Measurements from ENCODE around the gene DCTN1.

DCTN1 gene

DNA sequence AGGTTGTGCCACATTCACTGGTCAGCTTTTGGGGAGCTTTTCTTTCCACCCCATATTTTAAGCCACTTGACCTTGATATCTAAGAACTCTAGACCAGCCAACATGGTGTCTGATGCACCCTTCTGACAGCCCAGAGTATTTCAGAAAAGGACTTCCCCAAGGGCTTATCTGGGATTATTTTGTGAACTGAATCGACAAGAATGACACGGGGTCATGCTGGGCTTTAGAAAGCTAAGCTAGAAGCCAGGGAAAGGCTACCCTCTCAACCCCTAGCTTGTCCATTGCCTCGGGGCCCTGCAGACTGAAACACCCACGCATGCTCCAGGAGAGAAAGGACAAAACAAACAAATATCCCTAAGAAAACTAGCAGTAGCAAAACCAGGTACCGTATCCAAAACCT lies 52.9 kb downstream of the DCTN1 start:
- no peak for DNase-seq (ENCODE audit: low spot score)
- TF ChIP-seq, protein P1, sequence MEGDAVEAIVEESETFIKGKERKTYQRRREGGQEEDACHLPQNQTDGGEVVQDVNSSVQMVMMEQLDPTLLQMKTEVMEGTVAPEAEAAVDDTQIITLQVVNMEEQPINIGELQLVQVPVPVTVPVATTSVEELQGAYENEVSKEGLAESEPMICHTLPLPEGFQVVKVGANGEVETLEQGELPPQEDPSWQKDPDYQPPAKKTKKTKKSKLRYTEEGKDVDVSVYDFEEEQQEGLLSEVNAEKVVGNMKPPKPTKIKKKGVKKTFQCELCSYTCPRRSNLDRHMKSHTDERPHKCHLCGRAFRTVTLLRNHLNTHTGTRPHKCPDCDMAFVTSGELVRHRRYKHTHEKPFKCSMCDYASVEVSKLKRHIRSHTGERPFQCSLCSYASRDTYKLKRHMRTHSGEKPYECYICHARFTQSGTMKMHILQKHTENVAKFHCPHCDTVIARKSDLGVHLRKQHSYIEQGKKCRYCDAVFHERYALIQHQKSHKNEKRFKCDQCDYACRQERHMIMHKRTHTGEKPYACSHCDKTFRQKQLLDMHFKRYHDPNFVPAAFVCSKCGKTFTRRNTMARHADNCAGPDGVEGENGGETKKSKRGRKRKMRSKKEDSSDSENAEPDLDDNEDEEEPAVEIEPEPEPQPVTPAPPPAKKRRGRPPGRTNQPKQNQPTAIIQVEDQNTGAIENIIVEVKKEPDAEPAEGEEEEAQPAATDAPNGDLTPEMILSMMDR (IDR thresholded peaks at IDR 0.05; ENCODE audit: borderline replicate concordance, control extremely low read depth, extremely low read depth, insufficient read depth, missing control alignments), result no peak
- in situ Hi-C loops (cut with MboI; ENCODE audit: low sequenced_read_pairs, unreplicated experiment), result no loop called here

DNA sequence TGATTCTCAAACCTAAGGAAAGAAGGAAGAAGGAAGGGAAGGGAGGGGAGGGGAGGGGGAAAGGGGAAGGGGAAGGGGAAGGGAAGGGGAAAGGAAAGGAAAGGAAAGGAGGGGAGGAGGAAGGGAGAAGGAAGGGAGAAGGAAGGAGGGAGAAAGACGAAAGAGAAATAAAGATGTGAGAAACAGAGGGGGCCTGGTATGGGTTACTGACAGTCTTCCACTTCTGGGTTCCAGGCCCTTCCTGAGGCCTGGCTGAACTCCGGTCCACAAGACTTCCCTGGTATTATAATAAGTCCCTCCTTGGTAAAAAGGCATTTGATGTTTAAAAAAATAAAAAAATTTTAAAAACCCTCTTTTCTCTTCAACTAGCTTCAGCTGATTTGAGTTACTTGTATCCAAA lies 54.3 kb downstream of the DCTN1 start:
- TF ChIP-seq, protein P1 (IDR thresholded peaks at IDR 0.05; ENCODE audit: borderline replicate concordance, control extremely low read depth, extremely low read depth, insufficient read depth, missing control alignments), result no peak
- no peak for DNase-seq (ENCODE audit: low spot score)
- in situ Hi-C loops (cut with MboI; ENCODE audit: low sequenced_read_pairs, unreplicated experiment), result no loop called here

DNA sequence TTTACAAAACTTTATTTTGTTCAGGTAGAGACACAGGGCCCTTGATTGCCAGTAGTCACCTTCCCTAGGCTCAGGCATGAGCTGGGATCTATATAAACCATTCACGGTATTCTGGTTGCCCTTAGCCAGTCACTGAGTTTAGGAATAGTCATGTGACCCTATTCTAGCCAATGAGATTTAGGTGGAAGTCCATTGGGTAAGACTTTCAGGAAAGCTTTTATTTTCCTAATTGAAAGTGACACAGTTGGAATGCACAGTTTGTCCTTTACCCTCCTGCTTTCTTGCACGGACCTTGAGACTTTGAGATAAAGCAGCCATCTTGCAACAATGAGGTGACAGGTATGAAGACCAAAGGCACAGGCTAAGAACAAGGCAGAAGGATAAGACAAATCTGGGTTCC lies 58.4 kb downstream of the DCTN1 start:
- TF ChIP-seq, protein P1 (IDR thresholded peaks at IDR 0.05; ENCODE audit: borderline replicate concordance, control extremely low read depth, extremely low read depth, insufficient read depth, missing control alignments), result no peak
- in situ Hi-C loops (cut with MboI; ENCODE audit: low sequenced_read_pairs, unreplicated experiment), result no loop called here
- no peak for DNase-seq (ENCODE audit: low spot score)

DNA sequence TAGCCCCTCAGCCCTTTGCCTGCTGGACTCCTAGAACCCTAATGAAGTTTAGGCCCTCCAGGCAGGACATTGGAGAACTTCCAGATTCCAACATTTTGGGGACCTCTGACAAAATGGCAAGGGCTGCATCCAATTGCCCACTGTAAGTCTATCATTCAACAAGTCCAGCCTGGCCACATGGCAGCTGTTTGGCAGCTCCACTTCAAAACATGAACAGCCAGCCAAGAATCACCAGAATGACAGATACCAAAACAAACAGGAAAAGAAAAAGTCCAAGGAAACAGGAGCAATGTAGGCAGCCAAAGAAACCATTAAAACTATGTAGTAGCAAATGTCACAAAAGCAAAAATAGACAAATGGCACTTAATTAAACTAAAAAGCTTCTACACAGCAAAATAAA lies 62.4 kb downstream of the DCTN1 start:
- no peak for DNase-seq (ENCODE audit: low spot score)

DNA sequence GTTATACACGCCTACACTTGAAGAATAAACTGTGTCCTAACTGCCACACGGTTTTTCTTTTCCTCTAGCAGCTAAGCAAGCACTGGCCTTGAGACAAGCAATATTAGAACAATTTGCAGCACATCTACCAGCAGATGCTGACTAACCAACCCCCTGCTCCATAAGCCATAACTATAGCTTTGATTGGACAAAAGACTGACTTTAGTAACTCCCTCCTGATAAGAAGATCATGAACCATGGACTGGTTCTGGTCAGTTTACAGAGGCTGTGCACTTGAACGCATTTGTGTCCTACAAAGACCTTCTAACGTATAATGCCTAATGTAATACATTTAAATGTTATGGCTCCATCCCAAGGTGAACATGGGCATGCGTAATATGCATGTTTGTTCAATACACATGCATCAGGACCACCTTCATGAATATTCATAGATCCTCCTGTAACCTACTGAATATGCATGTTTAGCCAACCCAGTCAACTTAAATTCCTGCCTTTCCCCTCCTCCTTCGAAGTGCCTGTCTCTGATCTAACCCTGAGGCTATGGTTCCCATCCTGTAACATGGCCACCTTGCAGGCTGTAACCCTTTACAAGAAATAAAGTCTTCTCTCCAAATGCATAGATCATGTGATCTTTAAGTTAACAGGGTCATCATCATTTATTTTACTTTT lies 63.4 kb downstream of the DCTN1 start:
- no peak for DNase-seq (ENCODE audit: low spot score)
- in situ Hi-C loops (cut with MboI; ENCODE audit: low sequenced_read_pairs, unreplicated experiment), result no loop called here
- TF ChIP-seq, protein P1 (IDR thresholded peaks at IDR 0.05; ENCODE audit: borderline replicate concordance, control extremely low read depth, extremely low read depth, insufficient read depth, missing control alignments), result no peak

More for the DNA sequence above, 62.4 kb downstream of the DCTN1 start:
- TF ChIP-seq, protein P1 (IDR thresholded peaks at IDR 0.05; ENCODE audit: borderline replicate concordance, control extremely low read depth, extremely low read depth, insufficient read depth, missing control alignments), result no peak
- in situ Hi-C loops (cut with MboI; ENCODE audit: low sequenced_read_pairs, unreplicated experiment), result no loop called here

DNA sequence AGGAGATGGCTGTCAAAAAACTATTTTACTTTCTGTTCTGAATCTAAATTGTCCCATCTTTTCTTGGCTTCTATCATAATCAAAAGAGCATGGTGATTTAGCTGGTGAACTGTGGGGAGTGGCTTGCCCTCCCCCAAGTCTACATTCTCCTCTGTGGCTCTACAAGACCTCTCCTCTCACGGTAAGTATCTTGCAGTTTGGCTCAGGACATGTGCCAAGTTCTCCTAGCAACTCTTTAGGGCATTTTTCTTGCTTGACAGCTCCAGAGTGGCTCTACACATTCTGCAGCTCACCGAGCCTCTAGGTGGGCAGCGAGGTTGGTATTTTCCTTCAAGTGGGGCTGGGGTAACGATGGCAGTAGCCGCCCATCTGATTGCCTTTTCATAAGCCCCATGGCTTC lies 66.0 kb downstream of the DCTN1 start:
- TF ChIP-seq, protein P1 (IDR thresholded peaks at IDR 0.05; ENCODE audit: borderline replicate concordance, control extremely low read depth, extremely low read depth, insufficient read depth, missing control alignments), result no peak
- in situ Hi-C loops (cut with MboI; ENCODE audit: low sequenced_read_pairs, unreplicated experiment), result no loop called here
- no peak for DNase-seq (ENCODE audit: low spot score)
